GM21390 (cell line): ENCODE results near the gene MAX.
"Not testable (repeated sequence)": the region's sequence is repeated elsewhere in the genome, so short reads cannot be mapped to it uniquely, and the experiment has no call there.

Source experiments
- ATAC-seq: cut with Tn5 transposase; IDR thresholded peaks from one replicate; pipeline ENCODE4 v1.9.1; 2021; ENCODE audit not compliant: unreplicated experiment

Gene MAX

DNA sequence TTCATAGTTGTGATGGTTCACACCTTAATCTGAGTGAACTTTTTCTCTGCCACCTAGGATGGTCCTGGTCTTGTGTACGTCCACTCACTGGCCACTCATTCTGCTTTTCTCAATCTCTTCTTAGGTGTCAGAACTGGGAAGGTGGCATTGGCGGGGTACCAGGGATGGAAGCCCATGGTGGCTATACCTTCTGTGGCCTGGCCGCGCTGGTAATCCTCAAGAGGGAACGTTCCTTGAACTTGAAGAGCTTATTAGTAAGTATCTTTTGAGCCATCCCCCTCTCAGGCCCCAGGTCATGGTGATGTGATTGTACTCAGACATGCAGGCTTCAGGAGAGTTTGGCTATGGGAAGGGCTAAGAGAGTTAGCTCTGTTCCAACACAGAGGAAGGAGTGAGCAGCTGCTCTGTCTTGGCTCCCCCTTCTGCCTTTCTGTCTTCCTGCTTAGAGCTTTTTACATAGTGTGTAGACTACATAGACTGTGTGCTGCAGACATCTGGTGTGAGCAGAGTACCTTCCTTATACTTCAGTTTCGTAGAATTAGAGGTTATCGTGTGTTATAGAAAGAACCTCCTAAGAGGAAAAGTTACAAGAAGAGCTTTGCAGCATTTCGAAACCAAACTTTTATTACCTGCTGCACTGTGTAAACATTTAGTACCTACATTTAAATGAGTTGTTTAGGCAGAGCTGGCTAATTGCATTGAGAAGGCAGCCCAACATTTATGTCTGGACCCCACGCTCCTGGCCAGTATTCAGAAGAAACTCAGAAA, 61.5 kb downstream of the MAX start:
- ATAC-seq, result no peak

GRCh38 chr14:65038966-65039365, 63.4 kb downstream of the MAX start:
- ATAC-seq, result no peak

GRCh38 chr14:65035049-65035448, 67.3 kb downstream of the MAX start:
- ATAC-seq, result no peak

GRCh38 chr14:65034021-65034420, 68.3 kb downstream of the MAX start:
- no peak for ATAC-seq

DNA sequence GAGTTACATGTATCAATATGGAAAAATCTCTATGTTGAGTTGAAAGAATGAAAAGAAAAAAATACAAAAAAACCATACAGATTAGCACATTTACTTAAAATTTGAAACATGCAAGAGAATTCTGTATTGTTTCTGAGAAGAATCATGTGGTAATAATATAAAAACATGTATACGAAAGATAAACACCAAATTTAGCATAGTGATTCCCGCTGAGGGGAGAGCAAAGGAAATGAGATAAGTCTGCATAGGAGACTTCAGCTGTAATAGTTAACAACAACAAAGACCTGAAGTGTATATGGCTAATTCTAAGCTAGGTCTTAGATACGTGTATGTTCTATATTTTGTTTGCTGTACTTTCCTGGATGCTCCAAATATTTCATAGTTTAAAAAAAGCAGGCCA, 69.1 kb downstream of the MAX start:
- ATAC-seq, result no peak

DNA sequence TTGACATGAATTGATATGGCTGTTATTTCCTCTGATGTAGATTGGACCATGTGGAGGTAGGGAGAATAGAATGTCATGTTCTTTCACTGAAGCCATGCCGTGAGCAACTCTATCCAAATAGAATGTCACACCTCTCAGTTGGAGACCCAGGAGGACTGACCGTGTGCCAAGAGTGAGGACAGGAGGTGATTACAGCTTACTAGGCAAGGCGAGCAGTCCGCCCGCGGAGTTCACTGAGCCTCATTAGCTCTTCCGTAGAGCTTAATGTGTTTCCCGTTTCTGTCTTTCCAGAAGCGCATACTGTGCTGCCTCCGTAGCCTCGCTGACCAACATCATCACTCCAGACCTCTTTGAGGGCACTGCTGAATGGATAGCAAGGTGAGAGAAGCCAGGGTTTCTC, 70.0 kb downstream of the MAX start:
- ATAC-seq, result no peak

DNA sequence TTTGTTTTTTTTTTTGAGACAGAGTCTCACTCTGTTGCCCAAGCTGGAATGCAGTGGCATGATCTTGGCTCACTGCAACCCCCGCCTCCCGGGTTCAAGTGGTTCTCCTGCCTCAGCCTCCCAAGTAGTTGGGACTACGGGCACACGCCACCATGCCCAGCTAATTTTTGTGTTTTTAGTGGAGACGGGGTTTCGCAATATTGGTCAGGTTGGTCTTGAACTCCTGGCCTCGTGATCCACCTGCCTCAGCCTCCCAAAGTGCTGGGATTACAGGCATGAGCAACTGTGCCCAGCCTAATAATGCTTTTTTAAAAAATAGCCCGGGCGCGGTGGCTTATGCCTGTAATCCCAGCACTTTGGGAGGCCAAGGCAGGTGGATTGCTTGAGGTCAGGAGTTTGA, 71.0 kb downstream of the MAX start:
- not testable (repeated sequence) for ATAC-seq

- no peak for ATAC-seq
Observed at GRCh38 chr14:65028937-65029336, 73.4 kb downstream of the MAX start.

- ATAC-seq, result no peak
Observed at GRCh38 chr14:65027127-65027799, 75.1 kb downstream of the MAX start.

DNA sequence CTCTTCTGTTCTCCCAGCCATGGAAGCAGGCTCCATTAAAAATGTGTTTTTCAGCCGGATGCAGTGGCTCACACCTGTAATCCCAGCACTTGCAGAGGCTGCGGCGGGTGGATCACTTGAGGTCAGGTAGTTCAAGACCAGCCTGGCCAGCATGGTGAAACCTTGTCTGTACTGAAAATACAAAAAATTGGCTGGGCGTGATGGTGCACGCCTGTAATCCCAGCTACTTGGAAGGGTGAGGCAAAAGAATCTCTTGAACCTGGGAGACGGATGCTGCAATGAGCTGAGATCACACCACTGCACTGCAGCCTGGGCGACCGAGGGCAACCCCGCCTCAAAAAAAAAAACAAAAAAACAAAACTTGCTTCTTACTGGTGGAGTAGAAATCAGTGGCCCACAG, 75.8 kb downstream of the MAX start:
- ATAC-seq, result no peak

GRCh38 chr14:65025818-65026217, 76.5 kb downstream of the MAX start:
- no peak for ATAC-seq
